Astrocyte (in vitro differentiated cells and primary cell): Measurements from ENCODE around the gene RRP12. TPM values are rescaled to one million over a fixed set of nuclear protein-coding genes. Genes with fewer than 3 reads are reported as not detected.

Experiments
- DNase-seq: peaks from one replicate; pipeline ENCODE4 v3.0.0-alpha.2; 2010; ENCODE audit warnings: low read depth
- FAIRE-seq: peaks from 2 replicates; lab custom pipeline; 2011; peaks lifted over from hg19 to GRCh38; lab: Jason Lieb, UNC
- H2AFZ ChIP-seq: 2 replicates; pipeline ENCODE4 v1.6.0; 2012; ENCODE audit warnings: low read depth, low read length, inconsistent platforms
- H3K27ac ChIP-seq: 2 replicates; pipeline ENCODE4 v1.5.1; 2011; ENCODE audit warnings: low read depth, low read length, inconsistent platforms
- H3K27me3 ChIP-seq: 2 replicates; pipeline ENCODE4 v1.6.0; 2011; ENCODE audit warnings: low read length, inconsistent platforms; ENCODE audit not compliant: insufficient read depth
- H3K36me3 ChIP-seq: 2 replicates; pipeline ENCODE4 v1.5.1; 2011; ENCODE audit warnings: low read length, inconsistent platforms; ENCODE audit not compliant: insufficient read depth
- H3K4me1 ChIP-seq: 2 replicates; pipeline ENCODE4 v1.5.1; 2011; ENCODE audit warnings: low read length, inconsistent platforms; ENCODE audit not compliant: insufficient read depth
- H3K4me2 ChIP-seq: 2 replicates; pipeline ENCODE4 v1.6.0; 2012; ENCODE audit warnings: low read length, inconsistent platforms
- H3K4me3 ChIP-seq: 2 replicates; pipeline ENCODE4 v1.5.1; 2011; ENCODE audit warnings: low read depth, mild to moderate bottlenecking, low read length, inconsistent platforms; ENCODE audit not compliant: insufficient read depth
- H3K79me2 ChIP-seq: 2 replicates; pipeline ENCODE4 v1.6.0; 2012; ENCODE audit warnings: mild to moderate bottlenecking, low read length, inconsistent platforms; ENCODE audit not compliant: insufficient read depth
- H3K9ac ChIP-seq: 2 replicates; pipeline ENCODE4 v1.6.0; 2012; ENCODE audit warnings: mild to moderate bottlenecking, low read length, inconsistent platforms
- H3K9me3 ChIP-seq: 2 replicates; pipeline ENCODE4 v1.5.1; 2012; ENCODE audit warnings: low read depth, mild to moderate bottlenecking, low read length, inconsistent platforms; ENCODE audit not compliant: insufficient read depth
- H4K20me1 ChIP-seq: 2 replicates; pipeline ENCODE4 v1.6.0; 2012; ENCODE audit warnings: low read length, inconsistent platforms; ENCODE audit not compliant: insufficient read depth
- H3K27ac Mint-ChIP-seq: one replicate; pipeline ENCODE4 v1.8.0; 2021; ENCODE audit warnings: mild to moderate bottlenecking, mixed read lengths; ENCODE audit not compliant: unreplicated experiment
- H3K27me3 Mint-ChIP-seq: one replicate; pipeline ENCODE4 v1.8.0; 2021; ENCODE audit warnings: low read depth, mixed read lengths; ENCODE audit not compliant: unreplicated experiment
- H3K36me3 Mint-ChIP-seq: one replicate; pipeline ENCODE4 v1.8.0; 2021; ENCODE audit warnings: low read depth, mixed read lengths; ENCODE audit not compliant: unreplicated experiment
- H3K4me1 Mint-ChIP-seq: one replicate; pipeline ENCODE4 v1.8.0; 2021; ENCODE audit warnings: low read depth, mixed read lengths; ENCODE audit not compliant: unreplicated experiment
- H3K4me3 Mint-ChIP-seq: one replicate; pipeline ENCODE4 v1.8.0; 2021; ENCODE audit warnings: mild to moderate bottlenecking, moderate library complexity, mixed read lengths; ENCODE audit not compliant: unreplicated experiment
- H3K9me3 Mint-ChIP-seq: one replicate; pipeline ENCODE4 v1.8.0; 2021; ENCODE audit warnings: mild to moderate bottlenecking, mixed read lengths; ENCODE audit not compliant: unreplicated experiment
- CTCF ChIP-seq: IDR thresholded peaks from 2 replicates; pipeline ENCODE4 v1.5.1; 2011; ENCODE audit warnings: low read depth, mild to moderate bottlenecking, inconsistent platforms, low read length, moderate library complexity; ENCODE audit not compliant: insufficient read depth
- EZH2 ChIP-seq: IDR thresholded peaks from 2 replicates; pipeline ENCODE4 v1.6.1; 2012; ENCODE audit warnings: mild to moderate bottlenecking, low read length, inconsistent platforms; ENCODE audit not compliant: insufficient read depth
- total RNA-seq: library from RNA; stranded (reverse); gene quantifications from 2 replicates; pipeline ENCODE4 v1.2.1, GENCODE V29; 2021

The RRP12 gene
- total RNA-seq, 1 donor from 2014 or later, result 52.1 TPM

- Mint-ChIP-seq H3K36me3 (peaks cover 9% of the 10 kb centered on the region), H3K27ac (no peak overlapping the region), H3K27me3 (no peaks in the 10 kb centered on the region), H3K9me3 (no peaks in the 10 kb centered on the region), H3K4me3 (no peak overlapping the region), H3K4me1 (peaks cover 3% of the 10 kb centered on the region)
- no peak for FAIRE-seq
- Histone ChIP-seq H3K4me2 (no peak overlapping the region), H3K79me2 (no peaks in the 10 kb centered on the region), H3K27ac (no peak overlapping the region), H2AFZ (no peak overlapping the region), H3K4me1 (no peaks in the 10 kb centered on the region), H3K27me3 (no peaks in the 10 kb centered on the region), H3K4me3 (no peak overlapping the region), H4K20me1 (no peaks in the 10 kb centered on the region), H3K36me3 (peaks cover 17% of the 10 kb centered on the region), H3K9ac (no peak overlapping the region), H3K9me3 (no peaks in the 10 kb centered on the region)
- no peak for TF ChIP-seq EZH2
- TF ChIP-seq CTCF, result no peak
- no peak for DNase-seq
Observed at GRCh38 chr10:97381626-97382025, 19.5 kb downstream of the RRP12 start.

DNA sequence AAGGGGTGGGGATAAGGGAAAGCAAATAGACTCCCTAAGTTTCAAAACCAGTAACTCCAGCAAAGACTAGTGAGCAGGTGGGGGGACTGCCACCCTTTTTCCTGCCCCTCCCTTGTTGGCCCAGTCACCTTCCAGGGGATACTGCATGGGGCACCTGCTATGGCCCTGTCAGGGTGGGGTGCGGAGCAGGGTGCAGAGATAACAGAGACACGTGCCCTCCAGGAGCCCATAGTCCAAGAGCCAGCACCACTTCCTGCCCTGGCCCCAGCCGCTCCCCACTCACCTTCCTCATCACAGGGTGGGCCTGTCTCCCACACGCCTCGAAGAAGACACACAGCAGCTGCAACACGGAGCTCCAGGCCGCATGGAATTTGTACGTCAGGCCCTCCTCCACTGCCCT, 20.6 kb downstream of the RRP12 start:
- Histone ChIP-seq H3K79me2 (no peaks in the 10 kb centered on the region), H3K4me2 (no peak overlapping the region), H3K4me3 (no peak overlapping the region), H4K20me1 (no peaks in the 10 kb centered on the region), H3K4me1 (no peaks in the 10 kb centered on the region), H3K27me3 (no peaks in the 10 kb centered on the region), H3K27ac (no peak overlapping the region), H2AFZ (no peak overlapping the region), H3K36me3 (peaks cover 18% of the 10 kb centered on the region), H3K9ac (no peak overlapping the region), H3K9me3 (no peaks in the 10 kb centered on the region)
- TF ChIP-seq CTCF (no peak), EZH2 (no peak)
- H3K4me3 Mint-ChIP-seq, result no peak overlapping the region
- DNase-seq, result no peak
- FAIRE-seq, result no peak
- no peaks in the 10 kb centered on the region for H3K27me3 Mint-ChIP-seq
- H3K9me3 Mint-ChIP-seq, result no peaks in the 10 kb centered on the region
- peaks cover 3% of the 10 kb centered on the region for H3K4me1 Mint-ChIP-seq
- no peak overlapping the region for H3K27ac Mint-ChIP-seq
- H3K36me3 Mint-ChIP-seq, result peaks cover 12% of the 10 kb centered on the region

DNA sequence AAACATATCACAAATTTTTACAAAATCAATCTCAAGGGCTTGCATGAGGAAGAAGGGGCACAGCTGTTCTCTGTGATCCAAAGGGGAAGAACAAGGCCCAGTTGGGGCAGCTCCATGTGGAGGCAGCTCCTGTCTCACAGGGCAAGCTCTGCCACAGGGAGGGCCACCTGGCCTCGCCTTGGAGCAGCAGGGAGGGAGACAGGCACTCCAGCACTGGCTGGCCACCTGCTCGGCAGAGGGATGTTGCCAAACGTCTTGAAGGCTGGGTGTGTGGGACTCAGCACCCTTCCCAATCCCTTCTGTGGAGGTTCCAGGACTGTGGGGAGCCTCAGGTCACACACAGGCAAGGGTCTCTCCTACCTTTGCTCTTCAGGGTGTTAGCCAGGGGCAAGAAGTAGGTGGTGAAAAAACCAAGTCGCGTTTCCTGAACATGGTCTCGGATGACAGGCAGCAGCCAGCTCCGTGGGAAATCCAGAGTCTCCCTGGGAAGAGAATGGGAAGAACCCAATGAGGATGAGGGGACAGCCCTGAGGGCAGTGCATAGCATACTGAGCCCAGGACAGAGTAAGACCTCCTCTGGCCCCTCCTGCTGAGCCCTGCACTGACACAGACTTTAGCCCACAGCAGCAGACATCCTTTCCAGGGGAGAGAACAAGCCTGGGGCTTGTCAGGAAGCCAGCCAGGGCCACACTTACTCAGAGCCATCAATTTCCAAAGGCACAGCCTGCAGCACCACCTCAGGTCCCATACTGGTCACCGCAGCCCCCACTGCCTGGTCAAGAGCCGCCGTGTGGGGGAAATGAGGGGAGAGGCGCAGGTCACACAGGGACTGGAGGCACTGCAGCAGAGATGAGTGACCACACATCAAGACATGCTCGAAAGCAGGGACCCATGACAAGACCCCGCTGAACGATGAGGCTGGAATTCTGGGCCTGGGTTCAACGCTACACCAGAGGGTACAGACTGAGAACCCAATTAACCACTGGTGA, 21.9 kb downstream of the RRP12 start:
- peaks cover 22% of the 10 kb centered on the region for H3K36me3 ChIP-seq
- DNase-seq (no peak), FAIRE-seq (no peak)
- H3K4me1 ChIP-seq, result no peaks in the 10 kb centered on the region
- Mint-ChIP-seq H3K4me1 (peaks cover 3% of the 10 kb centered on the region), H3K36me3 (peaks cover 12% of the 10 kb centered on the region), H3K27ac (no peak overlapping the region), H3K4me3 (no peak overlapping the region), H3K9me3 (no peaks in the 10 kb centered on the region), H3K27me3 (no peaks in the 10 kb centered on the region)
- no peak overlapping the region for H2AFZ ChIP-seq
- no peaks in the 10 kb centered on the region for H4K20me1 ChIP-seq
- no peak overlapping the region for H3K27ac ChIP-seq
- H3K79me2 ChIP-seq, result no peaks in the 10 kb centered on the region
- no peak for TF ChIP-seq CTCF
- H3K4me3 ChIP-seq, result no peak overlapping the region
- no peaks in the 10 kb centered on the region for H3K9me3 ChIP-seq
- no peak overlapping the region for H3K9ac ChIP-seq
- no peaks in the 10 kb centered on the region for H3K27me3 ChIP-seq
- H3K4me2 ChIP-seq, result no peak overlapping the region
